ENCODE measurements around the gene RGS19. TPM values are rescaled to one million over a fixed set of nuclear protein-coding genes. Genes with fewer than 3 reads are reported as not detected.

Gene RGS19
- total RNA-seq, 1 donor from 2014 or later, result 9.5 TPM

DNA sequence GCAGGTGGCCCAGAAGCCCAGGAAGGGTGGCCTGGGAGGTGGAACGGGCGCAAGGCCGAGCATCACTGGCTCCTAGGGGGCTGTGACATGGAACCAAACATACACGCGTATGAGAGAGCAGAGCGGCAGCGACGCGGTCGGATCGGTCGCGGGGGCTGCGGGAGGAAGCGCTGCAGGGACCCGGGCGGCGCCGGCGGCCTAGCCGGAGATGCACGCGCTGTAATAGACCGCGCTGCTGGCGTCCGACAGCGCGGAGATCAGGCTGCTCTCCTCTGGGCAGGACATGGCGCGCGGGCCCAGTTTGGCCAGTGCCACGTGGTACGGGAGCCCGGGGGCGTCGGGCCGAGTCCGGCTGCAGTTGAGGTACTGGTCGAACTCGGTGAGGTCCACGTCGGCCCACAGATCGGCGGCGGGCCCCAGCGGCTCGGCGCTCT is 31.3 kb downstream of the RGS19 start:
- no peak for DNase-seq (ENCODE audit: extremely low spot score, unreplicated experiment)
- Mint-ChIP-seq H3K27me3 (peaks cover 70% of the 10 kb centered on the region), H3K9me3 (no peaks in the 10 kb centered on the region), H3K27ac (no peak overlapping the region), H3K4me3 (no peak overlapping the region), H3K4me1 (ENCODE audit: unreplicated experiment) (peaks cover 5% of the 10 kb centered on the region), H3K36me3 (no peaks in the 10 kb centered on the region)
- no peak for TF ChIP-seq CTCF (conservative IDR thresholded peaks at IDR 0.05)

DNA sequence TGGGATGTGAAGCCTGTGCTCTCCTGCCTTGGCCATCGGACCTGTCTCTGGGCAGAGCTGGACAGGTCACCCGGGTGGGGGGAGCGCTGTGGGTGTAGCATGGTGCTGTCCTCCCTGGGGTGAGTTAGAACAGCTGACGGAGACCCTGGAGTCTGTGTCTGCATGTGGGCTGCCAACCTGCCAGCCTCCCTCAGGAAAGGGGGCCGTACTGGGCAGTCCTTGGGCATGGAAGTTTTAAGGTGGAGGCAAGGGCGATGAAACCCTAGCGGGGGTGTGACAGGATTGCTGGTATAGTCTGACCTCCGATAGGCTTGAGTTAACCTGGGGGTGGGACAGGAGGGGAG is 32.3 kb downstream of the RGS19 start:
- H3K9me3 Mint-ChIP-seq, result no peaks in the 10 kb centered on the region
- TF ChIP-seq CTCF (conservative IDR thresholded peaks at IDR 0.05), result no peak
- no peaks in the 10 kb centered on the region for H3K36me3 Mint-ChIP-seq
- H3K27me3 Mint-ChIP-seq, result peaks cover 72% of the 10 kb centered on the region
- no peak for DNase-seq (ENCODE audit: extremely low spot score, unreplicated experiment)
- H3K27ac Mint-ChIP-seq, result no peak overlapping the region
- peaks cover 5% of the 10 kb centered on the region for H3K4me1 Mint-ChIP-seq (ENCODE audit: unreplicated experiment)
- H3K4me3 Mint-ChIP-seq, result peak overlapping the region; percentile 20

DNA sequence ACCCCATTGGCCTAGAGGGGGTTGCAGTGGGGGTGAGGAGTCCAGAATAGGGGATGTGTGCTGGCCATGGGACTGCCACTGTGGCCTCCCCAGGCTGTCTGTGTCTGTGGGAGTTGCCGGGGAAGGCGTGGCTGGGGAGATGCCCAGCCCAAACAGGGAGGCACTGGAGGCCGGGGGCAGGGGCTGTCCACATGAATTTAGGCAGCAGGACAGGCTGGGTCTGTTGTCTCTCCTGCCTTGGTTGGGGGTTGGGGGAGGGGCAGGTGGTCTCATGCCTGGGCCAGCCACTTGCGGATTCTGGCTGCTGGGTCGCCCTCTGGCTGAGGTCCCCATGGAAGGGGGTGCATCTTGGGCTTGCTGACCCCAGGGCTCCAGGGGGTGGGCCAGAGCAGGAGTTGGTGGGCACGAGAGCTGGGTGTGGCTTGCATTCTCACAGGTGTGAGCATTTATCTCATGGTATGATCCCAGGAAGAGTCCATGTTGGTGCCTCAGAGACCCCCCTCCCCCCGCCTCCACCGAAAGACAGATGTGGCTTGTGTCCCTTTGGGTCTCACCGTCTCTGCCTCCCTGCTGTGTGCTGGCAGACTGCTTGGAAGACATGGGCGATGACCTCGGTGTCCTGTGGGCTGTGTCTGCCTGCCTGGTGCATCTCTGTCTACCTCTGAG is 33.8 kb downstream of the RGS19 start:
- Mint-ChIP-seq H3K4me3 (peak overlapping the region; percentile 21), H3K36me3 (no peaks in the 10 kb centered on the region), H3K27ac (no peak overlapping the region), H3K27me3 (peaks cover 74% of the 10 kb centered on the region), H3K9me3 (no peaks in the 10 kb centered on the region), H3K4me1 (ENCODE audit: unreplicated experiment) (peaks cover 5% of the 10 kb centered on the region)
- no peak for TF ChIP-seq CTCF (conservative IDR thresholded peaks at IDR 0.05)
- DNase-seq (ENCODE audit: extremely low spot score, unreplicated experiment), result no peak

GRCh38 chr20:64044484-64045247 is 34.7 kb downstream of the RGS19 start:
- H3K9me3 Mint-ChIP-seq, result no peaks in the 10 kb centered on the region
- peaks cover 76% of the 10 kb centered on the region for H3K27me3 Mint-ChIP-seq
- H3K4me3 Mint-ChIP-seq, result no peak overlapping the region
- H3K27ac Mint-ChIP-seq, result peak overlapping the region; percentile 64
- DNase-seq (ENCODE audit: extremely low spot score, unreplicated experiment), result no peak
- H3K36me3 Mint-ChIP-seq, result no peaks in the 10 kb centered on the region
- H3K4me1 Mint-ChIP-seq (ENCODE audit: unreplicated experiment), result peaks cover 5% of the 10 kb centered on the region
- TF ChIP-seq CTCF (conservative IDR thresholded peaks at IDR 0.05), result no peak

DNA sequence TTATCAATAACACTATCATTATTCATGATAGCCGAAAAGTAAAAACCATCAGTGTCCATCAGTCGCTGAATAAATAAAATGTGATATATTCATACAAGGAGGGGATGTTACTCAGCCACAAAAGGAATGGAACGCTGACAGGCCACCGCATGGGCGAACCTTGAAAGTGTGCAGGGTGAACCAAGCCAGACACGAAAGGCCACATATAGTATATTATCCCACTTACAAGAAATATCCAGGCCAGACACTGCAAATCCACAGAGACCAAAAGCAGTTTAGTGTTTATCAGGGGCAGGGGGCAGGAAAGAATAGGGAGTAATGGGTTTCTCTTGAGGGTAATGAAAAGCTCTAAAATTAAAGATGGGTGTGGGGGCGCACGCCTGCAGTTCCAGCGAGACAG is 35.5 kb downstream of the RGS19 start:
- Mint-ChIP-seq H3K9me3 (no peaks in the 10 kb centered on the region), H3K36me3 (no peaks in the 10 kb centered on the region), H3K27me3 (peaks cover 78% of the 10 kb centered on the region), H3K4me1 (ENCODE audit: unreplicated experiment) (peaks cover 5% of the 10 kb centered on the region), H3K27ac (peak overlapping the region; percentile 78), H3K4me3 (peak overlapping the region; percentile 67)
- TF ChIP-seq CTCF (conservative IDR thresholded peaks at IDR 0.05), result no peak
- DNase-seq (ENCODE audit: extremely low spot score, unreplicated experiment), result no peak
